NT2/D1 (cell line): ENCODE results near the gene PANK4.

ENCODE experiments used
- SUZ12 ChIP-seq: IDR thresholded peaks from 2 replicates; pipeline ENCODE4 v1.6.1; 2011; ENCODE audit not compliant: insufficient read length, insufficient read depth; ENCODE audit errors: extremely low read depth
- YY1 ChIP-seq: IDR thresholded peaks from 2 replicates; pipeline ENCODE4 v1.6.1; 2011; ENCODE audit not compliant: insufficient read length, insufficient read depth
- ZNF274 ChIP-seq: IDR thresholded peaks from 2 replicates; pipeline ENCODE4 v1.6.1; 2011; ENCODE audit warnings: mild to moderate bottlenecking, low read depth, low read length

- no peak for TF ChIP-seq YY1
- TF ChIP-seq ZNF274: no peak
- TF ChIP-seq SUZ12: no peak
Measured at GRCh38 chr1:2504949-2505272, 21.5 kb downstream of the PANK4 start.
